Brain microvascular endothelial cell (primary cell): ENCODE results near the gene SETD1B.
"Not testable (repeated sequence)": the region's sequence is repeated elsewhere in the genome, so short reads cannot be mapped to it uniquely, and the experiment has no call there.

ENCODE experiments used
- DNase-seq: peaks from one replicate; pipeline ENCODE4 v3.0.0-alpha.2; 2020
- H3K27ac ChIP-seq: fragments of 250-450 bp; sonication (Bioruptor Pico); 2 replicates; pipeline ENCODE4 v1.5.1; 2020; ENCODE audit warnings: mild to moderate bottlenecking, moderate library complexity
- H3K27me3 ChIP-seq: fragments of 250-450 bp; sonication (Bioruptor Pico); replicated peaks from 2 replicates; pipeline ENCODE4 v1.5.1; 2020; ENCODE audit warnings: mild to moderate bottlenecking
- H3K36me3 ChIP-seq: fragments of 250-450 bp; sonication (Bioruptor Pico); replicated peaks from 2 replicates; pipeline ENCODE4 v1.5.1; 2020; ENCODE audit warnings: mild to moderate bottlenecking
- H3K4me3 ChIP-seq: 2 replicates; pipeline ENCODE4 v1.5.1; 2011; ENCODE audit warnings: low read depth, mild to moderate bottlenecking, control low read depth, low read length, moderate library complexity
- CTCF ChIP-seq: IDR thresholded peaks from 2 replicates; pipeline ENCODE4 v1.5.1; 2011; ENCODE audit warnings: low read depth, mild to moderate bottlenecking, moderate library complexity, low read length, control low read depth, inconsistent platforms; ENCODE audit errors: missing control alignments
- in situ Hi-C: cut with HindIII; loops from 2 replicates; pipeline ENCODE4 v1.10.0; 2017; ENCODE audit warnings: low sequenced_read_pairs, low pct_ligation_motif_present

The SETD1B gene

GRCh38 chr12:121788176-121788818 lies 15.5 kb upstream of the SETD1B start:
- Histone ChIP-seq H3K36me3 (no peaks in the 10 kb centered on the region), H3K27ac (no peak overlapping the region), H3K27me3 (no peaks in the 10 kb centered on the region), H3K4me3 (no peak overlapping the region)
- TF ChIP-seq CTCF = no peak
- in situ Hi-C loops = no loop called here
- DNase-seq = no peak

GRCh38 chr12:121789233-121789781 lies 14.5 kb upstream of the SETD1B start:
- TF ChIP-seq CTCF = no peak
- Histone ChIP-seq H3K4me3 (no peak overlapping the region), H3K27me3 (no peaks in the 10 kb centered on the region), H3K27ac (no peak overlapping the region), H3K36me3 (no peaks in the 10 kb centered on the region)
- no peak for DNase-seq
- in situ Hi-C loops = no loop called here

GRCh38 chr12:121789800-121790728 lies 13.7 kb upstream of the SETD1B start:
- TF ChIP-seq CTCF = no peak
- Histone ChIP-seq H3K36me3 (no peaks in the 10 kb centered on the region), H3K27me3 (no peaks in the 10 kb centered on the region), H3K4me3 (no peak overlapping the region), H3K27ac (no peak overlapping the region)
- no peak for DNase-seq
- in situ Hi-C loops = no loop called here

- in situ Hi-C loops, DNase-seq, H3K27ac ChIP-seq, H3K36me3 ChIP-seq, H3K27me3 ChIP-seq, H3K4me3 ChIP-seq: not testable (repeated sequence)
Observed at GRCh38 chr12:121790785-121791184, 13.0 kb upstream of the SETD1B start.

GRCh38 chr12:121791671-121792551 lies 11.9 kb upstream of the SETD1B start:
- H3K4me3 ChIP-seq = no peak overlapping the region
- H3K36me3 ChIP-seq = peaks cover 3% of the 10 kb centered on the region
- in situ Hi-C loops = no loop called here
- no peak for TF ChIP-seq CTCF
- no peak overlapping the region for H3K27ac ChIP-seq
- DNase-seq = no peak
- no peaks in the 10 kb centered on the region for H3K27me3 ChIP-seq
